MCF 10A (cell line): Measurements from ENCODE around the gene RNF14. TPM values are rescaled to one million over a fixed set of nuclear protein-coding genes. Genes with fewer than 3 reads are reported as not detected.
"Not testable (repeated sequence)": the region's sequence is repeated elsewhere in the genome, so short reads cannot be mapped to it uniquely, and the experiment has no call there.

Source experiments
- BruUV-seq: library from RNA; stranded (reverse); fragments of 400-500 nt; replicated peaks from 2 replicates; lab custom pipeline; 2021; lab: Mats Ljungman, UMichigan
- CTCF ChIA-PET: fragments of 300-600 bp; sonication (Branson Sonifier 250); formaldehyde crosslinking; extraction: SDS; loops from one replicate; lab custom pipeline; 2021; ENCODE audit warnings: antibody characterized with exemption, inconsistent platforms; lab: Yijun Ruan, JAX
- POLR2A ChIA-PET: fragments of 300-600, 350-650 bp; sonication (Branson Sonifier 250); formaldehyde crosslinking; extraction: SDS; loops from one replicate; lab custom pipeline; 2020; ENCODE audit warnings: antibody characterized with exemption, inconsistent platforms; lab: Yijun Ruan, JAX
- DNase-seq: peaks from one replicate; pipeline ENCODE4 v3.0.0-alpha.2; 2018; ENCODE audit not compliant: unreplicated experiment
- H3K27ac Mint-ChIP-seq: one replicate; pipeline ENCODE4 v1.8.0; 2022; ENCODE audit warnings: mild to moderate bottlenecking, low read depth, mixed read lengths; ENCODE audit not compliant: unreplicated experiment
- H3K27me3 Mint-ChIP-seq: one replicate; pipeline ENCODE4 v1.8.0; 2022; ENCODE audit warnings: mixed read lengths; ENCODE audit not compliant: insufficient read depth, unreplicated experiment
- H3K36me3 Mint-ChIP-seq: one replicate; pipeline ENCODE4 v1.8.0; 2022; ENCODE audit warnings: mild to moderate bottlenecking, moderate library complexity, mixed read lengths; ENCODE audit not compliant: insufficient read depth, unreplicated experiment
- H3K4me1 Mint-ChIP-seq: one replicate; pipeline ENCODE4 v1.8.0; 2022; ENCODE audit warnings: mixed read lengths; ENCODE audit not compliant: insufficient read depth, unreplicated experiment
- H3K4me3 Mint-ChIP-seq: one replicate; pipeline ENCODE4 v1.8.0; 2022; ENCODE audit warnings: mild to moderate bottlenecking, moderate library complexity, mixed read lengths; ENCODE audit not compliant: unreplicated experiment
- H3K9me3 Mint-ChIP-seq: one replicate; pipeline ENCODE4 v1.8.0; 2022; ENCODE audit warnings: mixed read lengths; ENCODE audit not compliant: unreplicated experiment
- CTCF ChIP-seq: fragments of 200-600 bp; IDR thresholded peaks from one replicate; pipeline ENCODE4 v1.8.0; 2022; ENCODE audit warnings: antibody characterized with exemption, mild to moderate bottlenecking; ENCODE audit not compliant: unreplicated experiment
- intact Hi-C: fragments of 100-400 bp; cut with micrococcal nuclease; formaldehyde crosslinking; loops from 2 replicates; pipeline ENCODE4 v1.14.1; 2022
- total RNA-seq: library from RNA; stranded (reverse); gene quantifications from 2 replicates; pipeline ENCODE4 v1.2.3, GENCODE V29; 2022

The RNF14 gene
- total RNA-seq, 1 experiment from 2014 or later: 81.3 TPM

GRCh38 chr5:142036918-142037317 is 68.0 kb downstream of the RNF14 start:
- H3K4me3 Mint-ChIP-seq: no peak overlapping the region
- BruUV-seq: no TSS peak
- CTCF ChIA-PET: no interaction called here

GRCh38 chr5:142037599-142037998 is 68.7 kb downstream of the RNF14 start:
- CTCF ChIA-PET: interaction anchor here (0.7 kb wide), 2 partner anchors 155 to 511 kb away, joined by 3 read pairs; no protein-coding TSS in a partner anchor
- H3K4me1 Mint-ChIP-seq, H3K27ac Mint-ChIP-seq, H3K36me3 Mint-ChIP-seq, H3K9me3 Mint-ChIP-seq, H3K4me3 Mint-ChIP-seq, H3K27me3 Mint-ChIP-seq, POLR2A ChIA-PET, DNase-seq, BruUV-seq, intact Hi-C loops: not testable (repeated sequence)

More at GRCh38 chr5:142036918-142037317, 68.0 kb downstream of the RNF14 start:
- H3K9me3 Mint-ChIP-seq: no peaks in the 10 kb centered on the region
- no peaks in the 10 kb centered on the region for H3K4me1 Mint-ChIP-seq
- H3K27me3 Mint-ChIP-seq: no peaks in the 10 kb centered on the region
- POLR2A ChIA-PET: no interaction called here
- DNase-seq: no peak
- H3K36me3 Mint-ChIP-seq: no peaks in the 10 kb centered on the region
- TF ChIP-seq CTCF: no peak
- intact Hi-C loops: no loop called here
- H3K27ac Mint-ChIP-seq: no peak overlapping the region

- Mint-ChIP-seq H3K27me3 (no peaks in the 10 kb centered on the region), H3K4me3 (no peak overlapping the region), H3K4me1 (no peaks in the 10 kb centered on the region), H3K36me3 (no peaks in the 10 kb centered on the region), H3K9me3 (no peaks in the 10 kb centered on the region), H3K27ac (no peak overlapping the region)
- ChIA-PET CTCF (no interaction called here), POLR2A (interaction anchor here (1.0 kb wide), 1 partner anchor 11 kb away, joined by 3 read pairs; no protein-coding TSS in a partner anchor)
- intact Hi-C loops: no loop called here
- BruUV-seq: no TSS peak
- no peak for DNase-seq
- TF ChIP-seq CTCF: no peak
Measured at GRCh38 chr5:142038735-142039134, 69.8 kb downstream of the RNF14 start.

Other genes with a start within 250 kb of the RNF14 start
- gene PCDH1, start 90.7 kb upstream of the RNF14 start, total RNA-seq: 9.9 and 15.7 TPM in 2 replicates
- 88.1 and 91.3 TPM in 2 replicates for gene DELE1, start 45.2 kb upstream of the RNF14 start, total RNA-seq
- gene PCDH12, start 10.9 kb upstream of the RNF14 start, total RNA-seq: 0.07 TPM in 1 of 2 replicates, not detected in the other
- 36.1 and 60.9 TPM in 2 replicates for gene GNPDA1, start 43.9 kb downstream of the RNF14 start, total RNA-seq
- 50.8 and 61.6 TPM in 2 replicates for gene NDFIP1, start 139.7 kb downstream of the RNF14 start, total RNA-seq